GM18505 (cell line): ENCODE data around the gene C18orf54.

Experiments
- ATAC-seq: cut with Tn5 transposase; IDR thresholded peaks from one replicate; pipeline ENCODE4 v1.9.1; 2021; ENCODE audit not compliant: unreplicated experiment
- POLR2A ChIP-seq: IDR thresholded peaks from 4 replicates; pipeline ENCODE4 v1.6.1; 2011; ENCODE audit warnings: borderline replicate concordance; ENCODE audit not compliant: insufficient read depth, insufficient read length; ENCODE audit errors: extremely low read depth

Gene C18orf54

DNA sequence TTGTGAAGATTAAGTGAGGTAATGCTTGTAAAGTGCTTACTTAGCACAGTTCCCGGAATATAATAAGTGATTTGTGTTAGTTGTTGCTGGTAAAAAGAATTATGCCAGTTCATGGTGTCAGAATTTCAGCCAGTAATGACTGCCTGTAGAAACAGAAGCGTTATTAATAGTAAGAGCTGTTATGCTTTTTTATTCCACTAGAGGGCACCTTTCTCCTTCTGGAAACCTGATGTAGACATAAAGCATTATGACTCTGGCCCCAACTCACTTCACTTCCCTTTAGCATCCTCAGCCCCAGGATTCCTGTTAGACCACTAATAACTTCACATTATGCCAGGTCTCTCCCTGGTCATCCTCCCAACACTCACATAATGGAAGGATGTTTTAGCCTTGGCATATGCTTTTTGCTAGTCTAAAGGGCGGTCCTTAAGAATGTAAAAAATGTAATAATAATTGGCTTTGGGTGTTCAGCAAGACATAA lies 34.9 kb downstream of the C18orf54 start:
- no peak for TF ChIP-seq POLR2A
- ATAC-seq = peak; percentile 48

DNA sequence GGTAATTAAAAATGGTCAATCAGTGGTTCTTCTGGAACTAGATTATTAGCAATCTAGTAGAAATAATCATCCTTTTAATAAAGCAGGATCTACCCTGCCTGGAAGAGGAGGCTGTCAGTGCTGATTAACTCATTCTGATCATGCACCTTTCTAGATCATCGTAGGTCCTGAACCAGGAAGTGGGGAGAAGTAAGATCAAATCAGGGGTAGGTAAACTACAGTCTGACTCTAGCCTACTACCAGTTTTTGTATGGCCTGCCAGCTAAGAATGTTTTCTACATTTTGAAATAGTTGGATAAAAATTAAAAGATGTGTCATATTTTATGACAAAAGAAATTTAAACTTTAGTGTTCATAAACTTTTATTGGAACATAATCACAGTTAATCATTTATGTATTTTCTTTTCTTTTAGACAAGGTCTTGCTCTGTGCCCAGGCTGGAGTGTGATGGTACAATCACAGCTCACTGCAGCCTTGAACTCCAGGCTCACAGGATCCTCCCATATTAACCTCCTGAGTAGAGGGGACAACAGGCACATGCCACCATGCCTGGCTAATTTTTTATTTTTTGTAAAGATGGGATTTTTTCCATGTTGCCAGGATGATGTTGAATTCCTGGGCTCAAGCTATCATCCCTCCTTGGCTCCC lies 36.1 kb downstream of the C18orf54 start:
- ATAC-seq = no peak

DNA sequence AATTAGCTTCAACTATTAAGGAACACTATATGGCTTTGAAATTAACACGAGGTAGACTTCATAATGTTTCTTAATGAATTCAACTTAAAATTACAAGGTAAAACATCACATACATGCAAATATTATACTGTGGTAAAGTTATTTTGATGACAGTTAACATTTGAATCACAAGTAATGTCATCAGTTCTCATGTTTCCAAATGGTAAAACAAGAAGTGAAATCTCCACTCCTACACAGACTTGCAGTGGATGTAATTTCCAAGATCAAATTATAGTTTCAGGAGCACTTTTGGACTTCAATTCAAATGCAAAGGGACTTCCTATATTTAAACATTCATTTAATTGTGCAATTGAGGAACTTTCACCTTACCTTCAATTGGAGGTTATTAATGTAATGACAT lies 39.1 kb downstream of the C18orf54 start:
- ATAC-seq = no peak
- TF ChIP-seq POLR2A = no peak

More for the DNA sequence above, 36.1 kb downstream of the C18orf54 start:
- TF ChIP-seq POLR2A = no peak

DNA sequence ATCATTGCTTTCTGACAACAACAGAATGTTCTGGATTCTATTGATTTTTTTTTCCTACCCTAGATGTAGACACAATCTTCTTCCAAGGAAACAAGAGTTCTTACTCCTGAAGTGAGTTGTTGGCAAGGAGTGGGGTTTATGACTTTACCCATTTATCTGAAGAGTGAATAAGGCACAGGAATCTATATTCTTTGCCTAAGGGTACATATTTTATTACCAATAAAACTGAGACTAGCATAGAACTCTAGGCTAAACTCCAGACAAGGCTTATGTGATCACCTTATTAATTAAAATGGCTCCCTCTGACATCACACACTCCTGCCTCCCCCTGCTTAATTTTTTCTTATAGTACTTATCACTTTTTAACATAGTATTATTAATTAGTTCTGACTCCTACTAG lies 47.6 kb downstream of the C18orf54 start:
- TF ChIP-seq POLR2A = no peak
- ATAC-seq = no peak

DNA sequence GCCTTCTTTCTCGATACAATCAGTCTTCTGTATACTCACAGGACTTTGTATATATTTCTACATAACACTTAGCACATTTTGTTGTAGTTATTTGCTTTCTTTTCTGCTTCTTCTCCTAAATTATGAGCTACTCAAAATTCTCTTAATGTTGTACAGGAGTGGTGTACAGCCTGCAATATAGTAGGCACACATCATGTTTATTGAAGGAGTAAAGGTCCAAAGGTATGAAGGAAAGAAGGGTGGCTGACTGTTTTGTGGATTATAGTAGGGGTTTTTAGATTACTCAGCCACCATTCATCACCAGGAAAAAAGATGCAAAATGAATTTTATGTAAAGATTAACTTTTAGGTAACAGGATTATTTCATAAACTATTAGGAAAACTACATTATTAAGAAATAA lies 54.1 kb downstream of the C18orf54 start:
- no peak for TF ChIP-seq POLR2A
- no peak for ATAC-seq

DNA sequence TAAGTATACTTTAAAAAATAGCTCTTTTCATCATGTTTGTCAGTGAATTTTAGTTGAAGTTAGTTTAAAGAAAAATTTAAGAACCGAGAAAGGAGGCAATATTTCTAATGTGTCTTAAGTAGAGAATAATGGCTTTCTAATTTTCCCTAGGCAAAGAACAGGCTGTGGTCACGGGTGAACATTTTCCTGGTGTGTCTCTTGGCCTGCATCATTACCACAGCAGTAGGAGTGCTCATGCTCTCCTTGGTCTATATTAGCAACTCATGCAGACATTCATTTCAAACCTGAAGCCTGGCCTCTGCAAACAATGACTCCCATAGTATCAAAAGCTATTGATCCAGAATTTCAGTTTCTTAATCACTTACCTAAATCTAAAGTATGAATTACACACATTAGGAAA lies 57.4 kb downstream of the C18orf54 start:
- TF ChIP-seq POLR2A = no peak
- no peak for ATAC-seq

DNA sequence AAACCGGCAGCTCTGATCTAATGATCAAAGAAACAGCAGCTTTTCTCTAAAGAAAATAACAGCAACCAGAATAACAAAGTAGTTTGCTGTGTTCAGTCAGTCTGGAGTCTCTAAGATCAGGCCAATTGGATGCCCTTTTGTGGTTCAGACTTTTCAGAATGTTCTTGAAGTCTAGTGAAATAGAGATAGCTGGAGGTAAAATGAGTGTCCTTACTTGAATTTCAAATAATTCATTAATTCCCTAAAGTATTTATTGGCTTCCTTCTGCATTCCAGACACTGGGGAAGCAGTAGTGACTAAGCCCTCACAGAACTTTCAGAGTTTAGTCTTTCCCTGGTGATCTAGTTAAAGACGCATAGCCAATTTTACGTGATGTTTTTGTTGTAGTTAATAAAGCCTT lies 58.7 kb downstream of the C18orf54 start:
- ATAC-seq = no peak

DNA sequence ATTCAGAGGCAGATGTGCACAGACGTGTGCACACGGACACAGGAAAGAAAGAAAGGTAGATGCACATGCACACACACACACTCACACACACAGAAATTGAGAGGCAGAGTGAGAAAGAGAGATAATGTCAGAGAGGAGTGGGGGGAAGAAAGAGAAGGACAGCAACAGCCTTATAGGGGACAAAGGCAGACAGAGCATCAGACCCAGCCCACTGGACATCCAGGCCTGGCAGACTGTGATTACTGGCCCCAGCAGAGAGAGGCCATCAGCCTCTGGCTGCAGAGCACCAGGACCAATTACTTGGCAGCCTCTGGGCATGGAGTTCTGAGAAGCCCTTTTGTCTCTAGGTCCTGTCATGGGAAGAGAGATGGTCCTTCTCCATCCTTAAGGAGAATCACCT lies 66.1 kb downstream of the C18orf54 start:
- TF ChIP-seq POLR2A = no peak
- ATAC-seq = no peak

More for the DNA sequence above, 58.7 kb downstream of the C18orf54 start:
- no peak for TF ChIP-seq POLR2A

DNA sequence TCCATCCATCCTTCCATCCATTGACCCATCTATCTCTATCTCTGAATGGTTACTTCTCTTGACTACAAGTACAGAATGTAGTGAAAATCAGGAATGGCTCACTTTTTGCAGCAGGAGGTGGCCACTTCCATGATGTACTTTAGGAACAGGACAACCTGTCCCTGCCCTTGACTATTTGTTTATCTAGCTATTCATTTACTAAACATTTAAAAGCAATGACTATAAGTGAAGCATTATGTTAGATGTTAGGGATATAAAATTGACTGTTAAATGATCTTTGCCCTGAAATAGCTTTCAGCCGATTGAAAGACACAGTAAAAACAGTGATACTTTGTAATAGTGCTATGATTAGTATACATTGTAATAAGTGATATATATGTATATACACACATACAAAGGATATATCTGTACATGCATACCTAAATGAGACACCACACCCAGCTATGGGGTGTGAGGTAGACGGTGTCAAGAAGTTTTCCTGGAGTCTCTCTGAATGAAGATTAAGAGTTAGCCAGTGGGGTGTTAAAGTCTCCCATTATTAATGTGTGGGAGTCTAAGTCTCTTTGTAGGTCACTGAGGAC lies 68.5 kb downstream of the C18orf54 start:
- TF ChIP-seq POLR2A = no peak
- no peak for ATAC-seq
